ENCODE results near the gene CAV3.

DNA sequence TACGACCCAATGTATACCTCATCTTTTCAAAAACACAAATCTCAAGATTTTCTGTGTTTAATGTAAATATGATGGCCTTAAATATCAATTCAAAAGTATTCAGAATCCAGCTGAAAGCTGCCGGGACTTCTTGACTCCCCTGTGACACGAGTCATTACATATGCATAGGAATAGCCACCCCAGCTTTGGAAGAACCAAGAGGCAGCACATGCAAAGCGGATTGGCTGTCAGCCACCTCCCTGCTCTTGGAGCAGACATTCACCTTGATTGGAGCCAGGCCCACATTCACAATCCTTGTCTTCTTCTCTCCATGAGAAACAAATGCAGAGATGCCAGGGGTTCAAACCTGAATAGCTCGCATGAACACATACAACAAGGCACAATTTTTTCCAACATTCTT lies 10.8 kb upstream of the CAV3 start:
- TF ChIP-seq CHD2 (IDR thresholded peaks at IDR 0.05; ENCODE audit: borderline replicate concordance, low read depth, low read length) (no peak), RCOR1 (conservative IDR thresholded peaks at IDR 0.05; ENCODE audit: low read depth, low read length) (no peak), POLR2A (IDR thresholded peaks at IDR 0.05; ENCODE audit: low read depth, low read length) (no peak)
- TF ChIP-seq, protein P1, sequence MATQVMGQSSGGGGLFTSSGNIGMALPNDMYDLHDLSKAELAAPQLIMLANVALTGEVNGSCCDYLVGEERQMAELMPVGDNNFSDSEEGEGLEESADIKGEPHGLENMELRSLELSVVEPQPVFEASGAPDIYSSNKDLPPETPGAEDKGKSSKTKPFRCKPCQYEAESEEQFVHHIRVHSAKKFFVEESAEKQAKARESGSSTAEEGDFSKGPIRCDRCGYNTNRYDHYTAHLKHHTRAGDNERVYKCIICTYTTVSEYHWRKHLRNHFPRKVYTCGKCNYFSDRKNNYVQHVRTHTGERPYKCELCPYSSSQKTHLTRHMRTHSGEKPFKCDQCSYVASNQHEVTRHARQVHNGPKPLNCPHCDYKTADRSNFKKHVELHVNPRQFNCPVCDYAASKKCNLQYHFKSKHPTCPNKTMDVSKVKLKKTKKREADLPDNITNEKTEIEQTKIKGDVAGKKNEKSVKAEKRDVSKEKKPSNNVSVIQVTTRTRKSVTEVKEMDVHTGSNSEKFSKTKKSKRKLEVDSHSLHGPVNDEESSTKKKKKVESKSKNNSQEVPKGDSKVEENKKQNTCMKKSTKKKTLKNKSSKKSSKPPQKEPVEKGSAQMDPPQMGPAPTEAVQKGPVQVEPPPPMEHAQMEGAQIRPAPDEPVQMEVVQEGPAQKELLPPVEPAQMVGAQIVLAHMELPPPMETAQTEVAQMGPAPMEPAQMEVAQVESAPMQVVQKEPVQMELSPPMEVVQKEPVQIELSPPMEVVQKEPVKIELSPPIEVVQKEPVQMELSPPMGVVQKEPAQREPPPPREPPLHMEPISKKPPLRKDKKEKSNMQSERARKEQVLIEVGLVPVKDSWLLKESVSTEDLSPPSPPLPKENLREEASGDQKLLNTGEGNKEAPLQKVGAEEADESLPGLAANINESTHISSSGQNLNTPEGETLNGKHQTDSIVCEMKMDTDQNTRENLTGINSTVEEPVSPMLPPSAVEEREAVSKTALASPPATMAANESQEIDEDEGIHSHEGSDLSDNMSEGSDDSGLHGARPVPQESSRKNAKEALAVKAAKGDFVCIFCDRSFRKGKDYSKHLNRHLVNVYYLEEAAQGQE (IDR thresholded peaks at IDR 0.05; ENCODE audit: low read depth, low read length), result no peak
